Stimulated activated CD4-positive, alpha-beta T cell treated with anti-CD3 and anti-CD28 coated beads, Interleukin-1b, Interleukin-23, amount 100 ng/mL, for 4 hours (primary cell): ENCODE data around the gene IL12A.

Experiments used
- DNase-seq, 2 donors: peaks; one replicate each; pipeline ENCODE4 v3.0.0-alpha.2; 2020; ENCODE audit warnings: low read depth in 2 of 2

The IL12A gene

DNA sequence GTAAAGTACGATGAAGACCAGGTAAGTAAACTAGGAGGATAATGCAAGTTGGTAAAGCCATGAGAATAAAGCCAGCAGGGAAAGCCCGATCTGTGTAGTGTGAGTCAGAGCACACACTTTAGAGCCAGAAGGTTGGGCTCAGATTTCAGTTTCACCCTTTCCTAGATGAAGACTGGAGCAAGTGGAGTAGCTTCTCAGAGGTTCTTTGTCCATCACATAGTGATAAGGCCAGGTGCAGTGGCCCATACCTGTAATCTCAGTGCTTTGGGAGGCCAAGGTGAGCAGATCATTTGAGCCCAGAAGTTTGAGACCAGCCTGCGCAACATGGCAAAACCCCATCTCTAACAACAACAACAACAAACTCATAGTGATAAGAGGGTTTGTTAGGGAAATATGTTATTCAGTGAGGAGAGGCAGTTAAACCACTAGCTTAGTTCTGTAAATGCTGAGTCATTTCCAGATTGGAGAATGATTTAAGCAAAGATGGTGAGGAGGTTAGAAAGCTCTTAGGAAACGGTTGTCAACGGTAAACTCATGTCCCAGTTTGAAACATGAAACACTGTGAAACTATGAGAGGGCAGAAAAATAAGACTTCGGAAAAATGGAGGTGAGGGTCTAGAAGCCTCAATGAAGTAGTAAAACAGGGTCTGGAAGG lies 39.0 kb downstream of the IL12A start:
- no peak for DNase-seq

DNA sequence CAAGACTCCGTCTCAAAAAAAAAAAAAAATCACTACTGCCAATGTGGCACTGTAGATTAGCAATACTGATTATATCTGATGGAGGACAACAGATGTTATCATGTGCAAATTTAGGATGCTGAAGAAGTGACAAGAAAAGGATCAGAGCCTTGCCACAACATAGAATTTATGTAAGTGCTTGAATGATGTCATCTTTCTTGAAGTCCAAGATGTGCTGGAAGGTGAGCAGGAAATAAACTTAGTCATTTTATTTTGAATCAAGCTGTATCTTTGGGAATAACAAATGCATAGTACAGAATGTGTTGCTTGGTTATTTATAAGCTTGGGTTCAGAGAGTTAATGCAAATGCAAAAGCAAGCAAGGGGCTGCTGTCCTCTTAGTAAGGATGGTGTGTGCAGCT lies 47.1 kb downstream of the IL12A start:
- no peak for DNase-seq

DNA sequence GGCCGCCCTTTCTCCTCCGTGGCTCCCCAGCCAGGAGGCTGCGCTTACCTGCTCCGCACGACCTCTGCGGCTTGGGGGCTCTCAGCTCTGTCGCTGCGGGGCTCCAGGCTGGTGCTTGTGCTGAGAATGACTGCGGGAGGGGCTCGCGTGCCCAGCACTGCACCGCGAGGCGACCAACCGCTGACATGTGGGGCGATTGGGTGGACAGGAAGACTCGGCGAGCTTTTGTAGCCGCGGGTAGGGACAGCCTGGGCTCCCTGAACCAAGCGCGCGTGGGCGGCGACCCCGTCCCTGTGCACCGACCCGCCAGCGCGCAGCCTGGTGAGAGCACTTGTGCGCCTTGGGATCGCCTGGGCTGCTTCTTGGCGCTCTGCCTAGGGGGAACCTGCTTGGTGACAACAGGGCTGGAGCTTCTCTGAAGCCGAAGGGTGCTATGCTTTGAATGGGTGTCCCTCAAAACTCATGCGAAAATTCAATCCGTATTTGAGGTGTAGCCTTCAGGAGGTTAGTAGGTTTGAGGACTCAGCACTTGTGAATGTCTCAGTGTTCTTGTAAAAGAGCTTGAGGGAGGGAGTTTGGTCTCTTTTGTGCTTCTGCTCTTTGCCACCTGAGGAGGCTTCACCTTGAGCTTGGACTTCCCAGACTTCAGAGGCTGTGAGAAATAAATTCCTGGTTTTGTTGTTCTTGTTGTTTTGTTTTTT lies 50.4 kb downstream of the IL12A start:
- no peak for DNase-seq

DNA sequence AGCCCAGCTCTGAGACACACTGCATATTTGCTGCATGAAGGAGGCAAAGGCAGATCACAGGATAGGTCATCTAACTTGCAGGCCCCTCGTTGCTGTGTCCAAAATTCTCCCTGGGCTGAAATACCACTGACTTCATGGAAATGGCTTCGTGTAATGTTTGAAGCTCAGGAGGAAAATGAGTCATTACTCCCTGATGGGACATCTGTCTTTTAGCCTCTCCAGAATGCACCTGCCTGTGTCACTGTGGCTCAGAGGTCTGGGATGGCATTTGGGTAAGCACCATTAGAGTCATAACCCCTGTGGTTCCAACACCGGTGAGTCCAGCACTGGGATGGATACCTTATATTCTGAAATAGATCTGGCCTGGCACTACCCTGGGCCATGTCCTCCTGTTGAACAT lies 51.5 kb downstream of the IL12A start:
- DNase-seq, result no peak

DNA sequence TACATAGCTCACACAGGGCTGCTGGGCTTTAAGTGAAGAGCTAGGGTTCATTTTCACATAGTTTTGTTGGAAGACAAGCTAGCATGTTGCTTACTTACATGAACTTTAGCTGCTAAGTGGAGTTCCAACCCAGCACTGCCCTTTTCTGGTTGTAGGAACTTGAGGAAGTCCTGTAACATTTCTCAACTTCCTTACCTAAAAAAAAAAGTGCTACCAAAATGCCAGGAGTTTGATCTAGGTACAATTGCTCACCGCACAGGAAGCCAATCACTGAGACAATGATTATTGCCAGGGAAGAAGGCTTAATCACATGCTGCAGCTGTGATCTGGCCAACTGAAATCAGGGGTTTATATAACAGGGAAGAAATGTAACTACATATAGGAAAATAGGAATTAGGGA lies 52.8 kb downstream of the IL12A start:
- no peak for DNase-seq

DNA sequence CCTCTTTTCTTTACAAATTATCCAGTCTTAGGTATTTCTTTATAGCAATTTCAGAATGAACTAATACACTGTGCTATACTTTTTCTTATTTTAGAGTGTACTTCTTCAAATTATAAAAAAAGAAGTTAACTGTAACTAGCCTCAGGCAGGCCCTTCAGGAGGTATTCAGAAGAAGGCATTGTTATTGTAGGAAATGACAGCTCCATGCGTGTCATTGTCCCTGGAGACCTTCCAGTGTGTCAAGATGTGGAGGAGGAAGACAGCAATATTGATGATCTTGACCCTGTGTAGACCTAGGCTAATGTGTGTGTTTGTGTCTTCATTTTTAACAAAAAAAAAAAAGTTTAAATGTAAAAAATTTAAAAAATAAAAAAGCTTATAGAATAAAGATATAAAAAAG lies 55.5 kb downstream of the IL12A start:
- DNase-seq, result no peak
